Measurements from ENCODE around the gene INPP4B. TPM values are rescaled to one million over a fixed set of nuclear protein-coding genes. Genes with fewer than 3 reads are reported as not detected.

The INPP4B gene
- total RNA-seq, 1 experiment from 2014 or later, result 14.3 TPM

- intact Hi-C loops (cut with micrococcal nuclease), result no loop called here
- no peak overlapping the region for H2AFZ ChIP-seq (ENCODE audit: low read depth, low read length, poor library complexity, severe bottlenecking)
- H3K9ac ChIP-seq (ENCODE audit: low read length), result no peak overlapping the region
- H3K9me3 ChIP-seq (ENCODE audit: control insufficient read depth in 1 of 2, insufficient read depth in 1 of 2, low read depth in 1 of 2, low read length in 2 of 2), result no peaks in the 10 kb centered on the region
- H4K20me1 ChIP-seq (ENCODE audit: insufficient read depth), result no peaks in the 10 kb centered on the region
- H3K4me3 ChIP-seq (replicated peaks in 1 of 2; ENCODE audit: low read depth in 1 of 2, low read length in 2 of 2), result no peak overlapping the region
- no TSS peak for BruUV-seq (replicated peaks)
- ChIA-PET RAD21 (ENCODE audit: low non-redundant PET in 1 of 2, low total read pairs in 2 of 2, uncharacterized antibody in 2 of 2, unreplicated experiment in 2 of 2) (no interaction called here), POLR2A (no interaction called here), CTCF (no interaction called here)
- no peak overlapping the region for H3K4me2 ChIP-seq (ENCODE audit: low read length)
- TF ChIP-seq TCF7L2 (IDR thresholded peaks at IDR 0.05; ENCODE audit: borderline replicate concordance, extremely low read depth, insufficient read depth, insufficient read length) (no peak), CBX3 (IDR thresholded peaks at IDR 0.05; ENCODE audit: low read depth) (no peak), POLR2AphosphoS5 (IDR thresholded peaks at IDR 0.05; ENCODE audit: low read depth, low read length) (no peak)
- no peak for DNase-seq (ENCODE audit: low read depth, low spot score)
- no peaks in the 10 kb centered on the region for H3K4me1 ChIP-seq (ENCODE audit: control insufficient read depth in 1 of 2, insufficient read depth in 2 of 2, low read length in 2 of 2)
- no peak overlapping the region for H3K27ac ChIP-seq (ENCODE audit: low read depth, low read length)
- ATAC-seq, result no peak
- H3K79me2 ChIP-seq (ENCODE audit: insufficient read depth, low read length), result no peaks in the 10 kb centered on the region
- no peaks in the 10 kb centered on the region for H3K36me3 ChIP-seq (ENCODE audit: control insufficient read depth in 1 of 2, insufficient read depth in 2 of 2, low read length in 2 of 2)
- H3K27me3 ChIP-seq (ENCODE audit: insufficient read depth, low read length), result no peaks in the 10 kb centered on the region
- H3K9me2 ChIP-seq (ENCODE audit: insufficient read depth), result no peaks in the 10 kb centered on the region
Observed at GRCh38 chr4:142683503-142683902, 162.6 kb downstream of the INPP4B start.

GRCh38 chr4:142671516-142671915 lies 174.6 kb downstream of the INPP4B start:
- RAD21 ChIA-PET (ENCODE audit: low non-redundant PET in 1 of 2, low total read pairs in 2 of 2, uncharacterized antibody in 2 of 2, unreplicated experiment in 2 of 2), result no interaction called here
- no peaks in the 10 kb centered on the region for H4K20me1 ChIP-seq (ENCODE audit: insufficient read depth)
- no peaks in the 10 kb centered on the region for H3K27me3 ChIP-seq (ENCODE audit: insufficient read depth, low read length)
- no peaks in the 10 kb centered on the region; a peak in 1 of 4 replicates for H3K36me3 ChIP-seq (ENCODE audit: control insufficient read depth in 1 of 2, insufficient read depth in 2 of 2, low read length in 2 of 2)
- no peaks in the 10 kb centered on the region for H3K79me2 ChIP-seq (ENCODE audit: insufficient read depth, low read length)
- no peak overlapping the region for H3K4me2 ChIP-seq (ENCODE audit: low read length)
- ATAC-seq, result peak; percentile 38; the same call in 1 of the 2 replicates
- no peak for DNase-seq (ENCODE audit: low read depth, low spot score)
- TF ChIP-seq RAD21 (IDR thresholded peaks at IDR 0.05; ENCODE audit: low read depth) (peak; percentile 14; the same call in 1 of the 2 replicates), CTCF (IDR thresholded peaks at IDR 0.05 in 2 of 3, conservative IDR thresholded peaks at IDR 0.05 in 1 of 3; ENCODE audit: borderline replicate concordance in 1 of 3, insufficient read depth in 1 of 3, low read depth in 2 of 3, low read length in 2 of 3) (peak; percentile 10 to 52 (median 36); a peak in 3 of 6 replicates), TCF7L2 (IDR thresholded peaks at IDR 0.05; ENCODE audit: borderline replicate concordance, extremely low read depth, insufficient read depth, insufficient read length) (no peak), POLR2AphosphoS5 (IDR thresholded peaks at IDR 0.05; ENCODE audit: low read depth, low read length) (no peak), JUND (IDR thresholded peaks at IDR 0.05) (no peak), CEBPB (IDR thresholded peaks at IDR 0.05; ENCODE audit: low read depth) (no peak)
- CTCF ChIA-PET, result no interaction called here
- H3K9me2 ChIP-seq (ENCODE audit: insufficient read depth), result no peaks in the 10 kb centered on the region
- H3K4me1 ChIP-seq (ENCODE audit: control insufficient read depth in 1 of 2, insufficient read depth in 2 of 2, low read length in 2 of 2), result no peaks in the 10 kb centered on the region
- H2AFZ ChIP-seq (ENCODE audit: low read depth, low read length, poor library complexity, severe bottlenecking), result no peak overlapping the region
- intact Hi-C loops (cut with micrococcal nuclease), result no loop called here
- no peak overlapping the region for H3K9ac ChIP-seq (ENCODE audit: low read length)
- H3K9me3 ChIP-seq (ENCODE audit: control insufficient read depth in 1 of 2, insufficient read depth in 1 of 2, low read depth in 1 of 2, low read length in 2 of 2), result no peaks in the 10 kb centered on the region
- H3K4me3 ChIP-seq (replicated peaks in 1 of 2; ENCODE audit: low read depth in 1 of 2, low read length in 2 of 2), result no peak overlapping the region
- no TSS peak for BruUV-seq (replicated peaks)
- H3K27ac ChIP-seq (ENCODE audit: low read depth, low read length), result no peak overlapping the region
- POLR2A ChIA-PET, result no interaction called here
